HepG2 (cell line): ENCODE measurements around the gene GALR3. TPM values are rescaled to one million over a fixed set of nuclear protein-coding genes. Genes with fewer than 3 reads are reported as not detected.
A peak's percentile ranks its signal among the peaks of the same experiment; 100 is the strongest.

ENCODE experiments used
- CEBPB ChIP-seq: IDR thresholded peaks from 2 replicates; pipeline ENCODE4 v1.6.1; 2011; ENCODE audit warnings: low read depth, low read length, improper control_type of control experiment, borderline replicate concordance
- CHCHD3 ChIP-seq: sonication (generic); formaldehyde crosslinking; IDR thresholded peaks from 2 replicates; pipeline ENCODE4 v1.8.0; 2022; ENCODE audit warnings: mild to moderate bottlenecking, missing genetic modification reagents, moderate library complexity
- DR1 ChIP-seq: sonication (generic); formaldehyde crosslinking; IDR thresholded peaks from 2 replicates; pipeline ENCODE4 v1.8.0; 2021; ENCODE audit warnings: mild to moderate bottlenecking, missing genetic modification reagents, inconsistent platforms
- GMEB2 ChIP-seq: IDR thresholded peaks from 2 replicates; pipeline ENCODE4 v1.6.1; 2016; ENCODE audit warnings: missing biosample characterization, missing genetic modification reagents, low read depth
- HOXA3 ChIP-seq: sonication (generic); formaldehyde crosslinking; IDR thresholded peaks from 2 replicates; pipeline ENCODE4 v1.5.0; 2020; ENCODE audit warnings: missing genetic modification reagents
- KAT7 ChIP-seq: IDR thresholded peaks from 2 replicates; pipeline ENCODE4 v1.6.1; 2018; ENCODE audit warnings: borderline replicate concordance, missing compliant biosample characterization
- KLF6 ChIP-seq: IDR thresholded peaks from 2 replicates; pipeline ENCODE4 v1.8.0; 2016; ENCODE audit warnings: missing biosample characterization, missing genetic modification reagents
- POGZ ChIP-seq: sonication (generic); formaldehyde crosslinking; IDR thresholded peaks from 2 replicates; pipeline ENCODE4 v1.4.0; 2020; ENCODE audit warnings: mild to moderate bottlenecking, missing genetic modification reagents
- TBL1XR1 ChIP-seq: fragments of 150-350 bp; IDR thresholded peaks from 2 replicates; pipeline ENCODE4 v1.6.1; 2014; ENCODE audit warnings: borderline replicate concordance, low read length; ENCODE audit not compliant: partially characterized antibody
- THYN1 ChIP-seq: sonication (generic); formaldehyde crosslinking; IDR thresholded peaks from 2 replicates; pipeline ENCODE4 v1.8.1; 2023; ENCODE audit warnings: low read depth, mild to moderate bottlenecking, moderate library complexity, missing genetic modification reagents, borderline replicate concordance
- ZNF264 ChIP-seq: sonication (generic); formaldehyde crosslinking; IDR thresholded peaks from 2 replicates; pipeline ENCODE4 v1.4.0; 2020; ENCODE audit warnings: missing genetic modification reagents
- ZNF367 ChIP-seq: sonication (generic); formaldehyde crosslinking; IDR thresholded peaks from 2 replicates; pipeline ENCODE4 v1.4.0; 2020; ENCODE audit warnings: missing genetic modification reagents, borderline replicate concordance
- ZNF770 ChIP-seq: sonication (generic); formaldehyde crosslinking; IDR thresholded peaks from 2 replicates; pipeline ENCODE4 v1.5.0; 2020; ENCODE audit warnings: mild to moderate bottlenecking, missing genetic modification reagents
- ZNF776 ChIP-seq: sonication (generic); formaldehyde crosslinking; IDR thresholded peaks from 2 replicates; pipeline ENCODE4 v1.4.0; 2020; ENCODE audit warnings: mild to moderate bottlenecking, missing genetic modification reagents
- ZNF878 ChIP-seq: sonication (generic); formaldehyde crosslinking; IDR thresholded peaks from 2 replicates; pipeline ENCODE4 v1.8.1; 2023; ENCODE audit warnings: mild to moderate bottlenecking, missing genetic modification reagents, moderate library complexity
- polyA plus RNA-seq, 8 experiments: library from polyadenylated mRNA; depleted of rRNA in 3 of 8; stranded (reverse) in 7 of 8; unstranded in 1 of 8; fragments of >200 nt; fragmentation: Illumina TruSeq in 4 of 8; extraction: Trizol in 4 of 8; gene quantifications; 2 replicates each; pipeline versions ENCODE4 v1.2.1 to v1.2.3, GENCODE V29; 2011 to 2016; ENCODE audit warnings: low read depth in 4 of 8, missing spikeins in 1 of 8, mixed read lengths in 1 of 8; ENCODE audit not compliant: insufficient read depth in 1 of 8
- total RNA-seq, 5 experiments: library from RNA; depleted of rRNA; stranded (reverse); fragments of >200 nt; fragmentation: Illumina TruSeq; extraction: Trizol; gene quantifications; 2 replicates each; pipeline ENCODE4 v1.2.3, GENCODE V29; 2016; ENCODE audit warnings: low read depth in 1 of 5
- TF ChIP-seq, protein P1 (sequence below): sonication (generic); formaldehyde crosslinking; IDR thresholded peaks from 2 replicates; pipeline ENCODE4 v1.9.0; 2022; ENCODE audit warnings: missing genetic modification reagents, mild to moderate bottlenecking, borderline replicate concordance
- TF ChIP-seq, protein P2 (sequence below), 2 experiments: IDR thresholded peaks; 2 replicates each; pipeline ENCODE4 v1.6.1; 2011 to 2012; ENCODE audit warnings: low read length in 2 of 2, borderline replicate concordance in 1 of 2, low read depth in 1 of 2, mild to moderate bottlenecking in 1 of 2, moderate library complexity in 1 of 2
- TF ChIP-seq, protein P3 (sequence below): sonication (generic); formaldehyde crosslinking; IDR thresholded peaks from 2 replicates; pipeline ENCODE4 v1.5.0; 2020; ENCODE audit warnings: mild to moderate bottlenecking, missing genetic modification reagents, moderate library complexity

GALR3 gene
- total and polyA plus RNA-seq, 2 of the 13 experiments (the other 11 are each of a cell fraction or from before 2014, with no cell fraction given): 0.13 TPM; not detected in 1

DNA sequence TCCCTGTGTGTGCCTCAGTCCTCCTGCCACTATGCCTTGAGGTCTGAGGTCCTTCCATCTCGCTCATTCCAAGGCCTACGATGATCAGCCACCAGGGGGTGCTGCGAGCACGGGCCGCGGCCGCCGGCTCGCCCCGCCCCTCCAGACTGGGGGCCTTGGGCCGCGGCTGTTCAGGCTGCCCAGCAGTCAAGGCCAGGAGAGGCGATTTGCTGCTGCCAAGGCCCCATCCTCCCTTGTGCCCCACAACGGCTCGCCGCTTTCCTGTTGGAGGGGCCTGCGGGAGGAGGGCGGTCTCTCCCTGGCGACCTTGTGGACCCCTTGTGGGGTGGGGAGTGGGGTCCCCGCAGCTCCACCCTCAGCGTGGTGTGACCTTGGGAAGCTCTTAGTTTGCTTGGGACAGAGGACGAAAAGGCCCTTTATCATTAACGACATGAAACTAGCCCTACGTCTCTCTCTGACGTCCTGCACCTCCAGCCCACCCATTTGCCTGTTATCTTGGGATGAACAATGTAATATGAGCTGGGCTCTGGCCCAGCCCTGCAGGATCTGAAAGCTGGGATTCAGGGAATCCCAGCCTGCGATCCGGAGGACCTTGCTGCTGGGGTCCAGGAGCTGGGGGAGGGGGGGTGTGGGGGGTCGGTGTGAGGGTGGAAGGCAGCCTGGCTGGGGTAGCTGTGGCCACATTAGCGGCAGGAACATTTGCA lies 5.3 kb upstream of the GALR3 start (continued):
- TF ChIP-seq KAT7 (CRISPR knock-in tag) (peak; percentile 87; the same call in 1 of the 2 replicates), ZNF367 (no peak), ZNF770 (CRISPR knock-in tag) (peak; percentile 67), HOXA3 (CRISPR knock-in tag) (peak; percentile 92), CHCHD3 (CRISPR knock-in tag) (no peak), GMEB2 (CRISPR knock-in tag) (peak; percentile 39; the same call in 1 of the 2 replicates), DR1 (CRISPR knock-in tag) (no peak), CEBPB (no peak), THYN1 (CRISPR knock-in tag) (no peak), ZNF776 (CRISPR knock-in tag) (no peak), ZNF264 (CRISPR knock-in tag) (peak; percentile 40; the same call in 1 of the 2 replicates), POGZ (CRISPR knock-in tag) (peak; percentile 54; the same call in 1 of the 2 replicates), KLF6 (CRISPR knock-in tag) (peak; percentile 52; the same call in 1 of the 2 replicates), ZNF878 (no peak), TBL1XR1 (peak; percentile 47)
- TF ChIP-seq, protein P1, sequence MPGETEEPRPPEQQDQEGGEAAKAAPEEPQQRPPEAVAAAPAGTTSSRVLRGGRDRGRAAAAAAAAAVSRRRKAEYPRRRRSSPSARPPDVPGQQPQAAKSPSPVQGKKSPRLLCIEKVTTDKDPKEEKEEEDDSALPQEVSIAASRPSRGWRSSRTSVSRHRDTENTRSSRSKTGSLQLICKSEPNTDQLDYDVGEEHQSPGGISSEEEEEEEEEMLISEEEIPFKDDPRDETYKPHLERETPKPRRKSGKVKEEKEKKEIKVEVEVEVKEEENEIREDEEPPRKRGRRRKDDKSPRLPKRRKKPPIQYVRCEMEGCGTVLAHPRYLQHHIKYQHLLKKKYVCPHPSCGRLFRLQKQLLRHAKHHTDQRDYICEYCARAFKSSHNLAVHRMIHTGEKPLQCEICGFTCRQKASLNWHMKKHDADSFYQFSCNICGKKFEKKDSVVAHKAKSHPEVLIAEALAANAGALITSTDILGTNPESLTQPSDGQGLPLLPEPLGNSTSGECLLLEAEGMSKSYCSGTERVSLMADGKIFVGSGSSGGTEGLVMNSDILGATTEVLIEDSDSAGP: peak; percentile 87
- TF ChIP-seq, protein P2, sequence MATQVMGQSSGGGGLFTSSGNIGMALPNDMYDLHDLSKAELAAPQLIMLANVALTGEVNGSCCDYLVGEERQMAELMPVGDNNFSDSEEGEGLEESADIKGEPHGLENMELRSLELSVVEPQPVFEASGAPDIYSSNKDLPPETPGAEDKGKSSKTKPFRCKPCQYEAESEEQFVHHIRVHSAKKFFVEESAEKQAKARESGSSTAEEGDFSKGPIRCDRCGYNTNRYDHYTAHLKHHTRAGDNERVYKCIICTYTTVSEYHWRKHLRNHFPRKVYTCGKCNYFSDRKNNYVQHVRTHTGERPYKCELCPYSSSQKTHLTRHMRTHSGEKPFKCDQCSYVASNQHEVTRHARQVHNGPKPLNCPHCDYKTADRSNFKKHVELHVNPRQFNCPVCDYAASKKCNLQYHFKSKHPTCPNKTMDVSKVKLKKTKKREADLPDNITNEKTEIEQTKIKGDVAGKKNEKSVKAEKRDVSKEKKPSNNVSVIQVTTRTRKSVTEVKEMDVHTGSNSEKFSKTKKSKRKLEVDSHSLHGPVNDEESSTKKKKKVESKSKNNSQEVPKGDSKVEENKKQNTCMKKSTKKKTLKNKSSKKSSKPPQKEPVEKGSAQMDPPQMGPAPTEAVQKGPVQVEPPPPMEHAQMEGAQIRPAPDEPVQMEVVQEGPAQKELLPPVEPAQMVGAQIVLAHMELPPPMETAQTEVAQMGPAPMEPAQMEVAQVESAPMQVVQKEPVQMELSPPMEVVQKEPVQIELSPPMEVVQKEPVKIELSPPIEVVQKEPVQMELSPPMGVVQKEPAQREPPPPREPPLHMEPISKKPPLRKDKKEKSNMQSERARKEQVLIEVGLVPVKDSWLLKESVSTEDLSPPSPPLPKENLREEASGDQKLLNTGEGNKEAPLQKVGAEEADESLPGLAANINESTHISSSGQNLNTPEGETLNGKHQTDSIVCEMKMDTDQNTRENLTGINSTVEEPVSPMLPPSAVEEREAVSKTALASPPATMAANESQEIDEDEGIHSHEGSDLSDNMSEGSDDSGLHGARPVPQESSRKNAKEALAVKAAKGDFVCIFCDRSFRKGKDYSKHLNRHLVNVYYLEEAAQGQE (IDR thresholded peaks at IDR 0.05; ENCODE audit: borderline replicate concordance in 1 of 2, low read depth in 1 of 2, low read length in 2 of 2): peak in 1 of 2 experiments; percentile 20; a peak in 1 of 4 replicates
- TF ChIP-seq, protein P3, sequence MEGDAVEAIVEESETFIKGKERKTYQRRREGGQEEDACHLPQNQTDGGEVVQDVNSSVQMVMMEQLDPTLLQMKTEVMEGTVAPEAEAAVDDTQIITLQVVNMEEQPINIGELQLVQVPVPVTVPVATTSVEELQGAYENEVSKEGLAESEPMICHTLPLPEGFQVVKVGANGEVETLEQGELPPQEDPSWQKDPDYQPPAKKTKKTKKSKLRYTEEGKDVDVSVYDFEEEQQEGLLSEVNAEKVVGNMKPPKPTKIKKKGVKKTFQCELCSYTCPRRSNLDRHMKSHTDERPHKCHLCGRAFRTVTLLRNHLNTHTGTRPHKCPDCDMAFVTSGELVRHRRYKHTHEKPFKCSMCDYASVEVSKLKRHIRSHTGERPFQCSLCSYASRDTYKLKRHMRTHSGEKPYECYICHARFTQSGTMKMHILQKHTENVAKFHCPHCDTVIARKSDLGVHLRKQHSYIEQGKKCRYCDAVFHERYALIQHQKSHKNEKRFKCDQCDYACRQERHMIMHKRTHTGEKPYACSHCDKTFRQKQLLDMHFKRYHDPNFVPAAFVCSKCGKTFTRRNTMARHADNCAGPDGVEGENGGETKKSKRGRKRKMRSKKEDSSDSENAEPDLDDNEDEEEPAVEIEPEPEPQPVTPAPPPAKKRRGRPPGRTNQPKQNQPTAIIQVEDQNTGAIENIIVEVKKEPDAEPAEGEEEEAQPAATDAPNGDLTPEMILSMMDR (CRISPR knock-in tag): peak; percentile 100
